ENCODE results near the gene CAV2. TPM values are rescaled to one million over a fixed set of nuclear protein-coding genes. Genes with fewer than 3 reads are reported as not detected.

CAV2 gene
- total and polyA plus RNA-seq, 2 of the 13 experiments (the other 11 are each of a cell fraction or from before 2014, with no cell fraction given): 0.09 to 0.18 TPM

DNA sequence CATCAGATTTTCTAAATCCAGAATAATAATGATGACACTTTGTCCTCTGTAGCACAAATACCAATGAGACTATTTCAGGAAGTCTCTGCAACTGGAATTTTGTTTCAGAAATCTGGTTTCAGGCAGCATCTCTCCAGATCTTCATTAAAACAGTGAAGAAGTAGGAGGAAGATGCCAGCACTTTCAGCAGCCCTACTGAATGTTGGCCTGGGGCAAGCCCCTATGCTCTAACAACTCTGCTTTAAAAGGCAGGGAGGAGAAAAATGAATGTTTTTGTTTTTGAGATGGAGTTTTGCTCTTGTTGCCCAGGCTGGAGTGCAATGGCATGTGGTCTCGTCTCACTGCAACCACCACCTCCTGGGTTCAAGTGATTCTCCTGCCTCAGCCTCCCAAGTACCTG lies 18.1 kb downstream of the CAV2 start:
- in situ Hi-C loops (cut with HindIII; ENCODE audit: extremely low pct_ligation_motif_present, low pct_unique_long_range_greater_than_20kb) (no loop called here), intact Hi-C loops (cut with micrococcal nuclease; ENCODE audit: unreplicated experiment) (no loop called here)
- Histone ChIP-seq H4K20me1 (ENCODE audit: insufficient read depth, low read length) (no peaks in the 10 kb centered on the region), H3K4me2 (ENCODE audit: low read depth, low read length) (no peak overlapping the region), H3K27me3 (ENCODE audit: control insufficient read depth in 1 of 2, insufficient read depth in 2 of 2, low read length in 2 of 2) (peaks cover 0 to 7% of the 10 kb centered on the region in 2 experiments; a peak in 2 of 5 replicates), H3K9ac (ENCODE audit: insufficient read depth, low read depth, low read length) (no peak overlapping the region), H3K79me2 (ENCODE audit: insufficient read depth, low read length) (no peaks in the 10 kb centered on the region), H3K4me1 (ENCODE audit: insufficient read depth, low read length) (peaks cover 4% of the 10 kb centered on the region), H3K27ac (ENCODE audit: extremely low read length, insufficient read depth, low read length) (no peak overlapping the region), H2AFZ (ENCODE audit: low read length) (no peak overlapping the region), H3K36me3 (replicated peaks in 1 of 2; ENCODE audit: control insufficient read depth in 1 of 2, insufficient read depth in 2 of 2, low read length in 2 of 2) (no peaks in the 10 kb centered on the region), H3K4me3 (replicated peaks in 1 of 3; ENCODE audit: insufficient read depth in 1 of 3, low read depth in 2 of 3, low read length in 3 of 3) (no peak overlapping the region), H3K9me3 (ENCODE audit: low read length) (no peaks in the 10 kb centered on the region)
- no peak for FAIRE-seq
- no peak for ATAC-seq
- ChIA-PET CTCF (ENCODE audit: low intra/inter-chr PET ratio, low total read pairs) (no interaction called here), POLR2A (no interaction called here)
- TF ChIP-seq, protein P1, sequence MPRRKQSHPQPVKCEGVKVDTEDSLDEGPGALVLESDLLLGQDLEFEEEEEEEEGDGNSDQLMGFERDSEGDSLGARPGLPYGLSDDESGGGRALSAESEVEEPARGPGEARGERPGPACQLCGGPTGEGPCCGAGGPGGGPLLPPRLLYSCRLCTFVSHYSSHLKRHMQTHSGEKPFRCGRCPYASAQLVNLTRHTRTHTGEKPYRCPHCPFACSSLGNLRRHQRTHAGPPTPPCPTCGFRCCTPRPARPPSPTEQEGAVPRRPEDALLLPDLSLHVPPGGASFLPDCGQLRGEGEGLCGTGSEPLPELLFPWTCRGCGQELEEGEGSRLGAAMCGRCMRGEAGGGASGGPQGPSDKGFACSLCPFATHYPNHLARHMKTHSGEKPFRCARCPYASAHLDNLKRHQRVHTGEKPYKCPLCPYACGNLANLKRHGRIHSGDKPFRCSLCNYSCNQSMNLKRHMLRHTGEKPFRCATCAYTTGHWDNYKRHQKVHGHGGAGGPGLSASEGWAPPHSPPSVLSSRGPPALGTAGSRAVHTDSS (CRISPR knock-in tag; conservative IDR thresholded peaks at IDR 0.05): no peak
- TF ChIP-seq, protein P2, sequence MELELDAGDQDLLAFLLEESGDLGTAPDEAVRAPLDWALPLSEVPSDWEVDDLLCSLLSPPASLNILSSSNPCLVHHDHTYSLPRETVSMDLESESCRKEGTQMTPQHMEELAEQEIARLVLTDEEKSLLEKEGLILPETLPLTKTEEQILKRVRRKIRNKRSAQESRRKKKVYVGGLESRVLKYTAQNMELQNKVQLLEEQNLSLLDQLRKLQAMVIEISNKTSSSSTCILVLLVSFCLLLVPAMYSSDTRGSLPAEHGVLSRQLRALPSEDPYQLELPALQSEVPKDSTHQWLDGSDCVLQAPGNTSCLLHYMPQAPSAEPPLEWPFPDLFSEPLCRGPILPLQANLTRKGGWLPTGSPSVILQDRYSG (CRISPR knock-in tag; IDR thresholded peaks at IDR 0.05): no peak
- no peak for TF ChIP-seq WIZ (CRISPR knock-in tag; IDR thresholded peaks at IDR 0.05)
- 0% methylated on average over 1 of the region's 1 CpG for WGBS (ENCODE audit: low lambda C conversion rate)
- BruUV-seq (replicated peaks): no TSS peak
- no peak for DNase-seq (ENCODE audit: low spot score)

DNA sequence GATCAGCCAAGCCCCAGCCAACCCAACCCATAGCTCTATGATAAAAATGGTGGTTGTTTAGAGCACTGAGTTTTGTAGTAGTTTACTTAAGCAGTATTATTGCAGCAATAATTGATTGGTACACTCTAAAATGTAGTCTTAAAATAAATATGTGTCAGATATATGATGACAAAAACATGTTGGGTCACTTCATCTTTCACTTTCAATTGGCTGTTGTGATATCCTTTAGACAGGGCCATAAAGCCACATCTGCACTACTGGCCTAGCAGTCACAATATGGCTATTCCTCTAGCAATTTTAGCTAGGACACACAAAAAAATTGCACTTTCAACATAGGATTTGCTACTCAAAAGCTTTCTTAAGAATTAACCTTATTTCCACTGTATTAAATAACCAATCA lies 19.4 kb downstream of the CAV2 start:
- Histone ChIP-seq H3K4me2 (ENCODE audit: low read depth, low read length) (no peak overlapping the region), H3K9me3 (ENCODE audit: low read length) (no peaks in the 10 kb centered on the region), H3K27me3 (ENCODE audit: control insufficient read depth in 1 of 2, insufficient read depth in 2 of 2, low read length in 2 of 2) (peaks cover 0 to 16% of the 10 kb centered on the region in 2 experiments; a peak in 2 of 5 replicates), H3K79me2 (ENCODE audit: insufficient read depth, low read length) (no peaks in the 10 kb centered on the region), H3K36me3 (replicated peaks in 1 of 2; ENCODE audit: control insufficient read depth in 1 of 2, insufficient read depth in 2 of 2, low read length in 2 of 2) (no peaks in the 10 kb centered on the region), H3K27ac (ENCODE audit: extremely low read length, insufficient read depth, low read length) (no peak overlapping the region), H2AFZ (ENCODE audit: low read length) (no peak overlapping the region), H3K9ac (ENCODE audit: insufficient read depth, low read depth, low read length) (no peak overlapping the region), H3K4me3 (replicated peaks in 1 of 3; ENCODE audit: insufficient read depth in 1 of 3, low read depth in 2 of 3, low read length in 3 of 3) (no peak overlapping the region), H3K4me1 (ENCODE audit: insufficient read depth, low read length) (no peaks in the 10 kb centered on the region), H4K20me1 (ENCODE audit: insufficient read depth, low read length) (no peaks in the 10 kb centered on the region)
- intact Hi-C loops (cut with micrococcal nuclease; ENCODE audit: unreplicated experiment): no loop called here
- CTCF ChIA-PET (ENCODE audit: low intra/inter-chr PET ratio, low total read pairs): no interaction called here
- POLR2A ChIA-PET: no interaction called here
- BruUV-seq (replicated peaks): no TSS peak
- DNase-seq (ENCODE audit: low spot score) (no peak), ATAC-seq (no peak), FAIRE-seq (no peak)
- in situ Hi-C loops (cut with HindIII; ENCODE audit: extremely low pct_ligation_motif_present, low pct_unique_long_range_greater_than_20kb): no loop called here
- TF ChIP-seq, protein P3, sequence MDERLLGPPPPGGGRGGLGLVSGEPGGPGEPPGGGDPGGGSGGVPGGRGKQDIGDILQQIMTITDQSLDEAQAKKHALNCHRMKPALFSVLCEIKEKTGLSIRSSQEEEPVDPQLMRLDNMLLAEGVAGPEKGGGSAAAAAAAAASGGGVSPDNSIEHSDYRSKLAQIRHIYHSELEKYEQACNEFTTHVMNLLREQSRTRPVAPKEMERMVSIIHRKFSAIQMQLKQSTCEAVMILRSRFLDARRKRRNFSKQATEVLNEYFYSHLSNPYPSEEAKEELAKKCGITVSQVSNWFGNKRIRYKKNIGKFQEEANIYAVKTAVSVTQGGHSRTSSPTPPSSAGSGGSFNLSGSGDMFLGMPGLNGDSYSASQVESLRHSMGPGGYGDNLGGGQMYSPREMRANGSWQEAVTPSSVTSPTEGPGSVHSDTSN (CRISPR knock-in tag; IDR thresholded peaks at IDR 0.05): no peak
- TF ChIP-seq CHD4 (IDR thresholded peaks at IDR 0.05; ENCODE audit: borderline replicate concordance, low read length): no peak
- TF ChIP-seq ZNF354B (CRISPR knock-in tag; IDR thresholded peaks at IDR 0.05): no peak
- TF ChIP-seq ZKSCAN8 (CRISPR knock-in tag; IDR thresholded peaks at IDR 0.05; ENCODE audit: borderline replicate concordance): no peak
- TF ChIP-seq, protein P4, sequence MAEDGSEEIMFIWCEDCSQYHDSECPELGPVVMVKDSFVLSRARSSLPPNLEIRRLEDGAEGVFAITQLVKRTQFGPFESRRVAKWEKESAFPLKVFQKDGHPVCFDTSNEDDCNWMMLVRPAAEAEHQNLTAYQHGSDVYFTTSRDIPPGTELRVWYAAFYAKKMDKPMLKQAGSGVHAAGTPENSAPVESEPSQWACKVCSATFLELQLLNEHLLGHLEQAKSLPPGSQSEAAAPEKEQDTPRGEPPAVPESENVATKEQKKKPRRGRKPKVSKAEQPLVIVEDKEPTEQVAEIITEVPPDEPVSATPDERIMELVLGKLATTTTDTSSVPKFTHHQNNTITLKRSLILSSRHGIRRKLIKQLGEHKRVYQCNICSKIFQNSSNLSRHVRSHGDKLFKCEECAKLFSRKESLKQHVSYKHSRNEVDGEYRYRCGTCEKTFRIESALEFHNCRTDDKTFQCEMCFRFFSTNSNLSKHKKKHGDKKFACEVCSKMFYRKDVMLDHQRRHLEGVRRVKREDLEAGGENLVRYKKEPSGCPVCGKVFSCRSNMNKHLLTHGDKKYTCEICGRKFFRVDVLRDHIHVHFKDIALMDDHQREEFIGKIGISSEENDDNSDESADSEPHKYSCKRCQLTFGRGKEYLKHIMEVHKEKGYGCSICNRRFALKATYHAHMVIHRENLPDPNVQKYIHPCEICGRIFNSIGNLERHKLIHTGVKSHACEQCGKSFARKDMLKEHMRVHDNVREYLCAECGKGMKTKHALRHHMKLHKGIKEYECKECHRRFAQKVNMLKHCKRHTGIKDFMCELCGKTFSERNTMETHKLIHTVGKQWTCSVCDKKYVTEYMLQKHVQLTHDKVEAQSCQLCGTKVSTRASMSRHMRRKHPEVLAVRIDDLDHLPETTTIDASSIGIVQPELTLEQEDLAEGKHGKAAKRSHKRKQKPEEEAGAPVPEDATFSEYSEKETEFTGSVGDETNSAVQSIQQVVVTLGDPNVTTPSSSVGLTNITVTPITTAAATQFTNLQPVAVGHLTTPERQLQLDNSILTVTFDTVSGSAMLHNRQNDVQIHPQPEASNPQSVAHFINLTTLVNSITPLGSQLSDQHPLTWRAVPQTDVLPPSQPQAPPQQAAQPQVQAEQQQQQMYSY (CRISPR knock-in tag; IDR thresholded peaks at IDR 0.05): no peak

All from HepG2 (cell line).